ENCODE measurements around the gene NRM. TPM values are rescaled to one million over a fixed set of nuclear protein-coding genes. Genes with fewer than 3 reads are reported as not detected.
A peak's percentile ranks its signal among the peaks of the same experiment; 100 is the strongest.
"Not testable (repeated sequence)": the region's sequence is repeated elsewhere in the genome, so short reads cannot be mapped to it uniquely, and the experiment has no call there.

NRM gene
- total RNA-seq, 1 experiment from 2014 or later, result 36.3 TPM

- peak; percentile 71 for DNase-seq (ENCODE audit: low read depth)
These were observed 30.0 kb upstream of the NRM start for GRCh38 chr6:30720738-30721197.

- peak; percentile 100 for DNase-seq (ENCODE audit: low read depth)
These were observed 29.3 kb upstream of the NRM start, which contains the start of gene TUBB for GRCh38 chr6:30719791-30720737. Gene TUBB (plus strand): TSS chr6:30720352. CDS start chr6:30720507, 155 bp downstream.

- DNase-seq (ENCODE audit: low read depth), result no peak
These were observed 28.6 kb upstream of the NRM start for GRCh38 chr6:30719356-30719755.

GRCh38 chr6:30717845-30718720, 27.3 kb upstream of the NRM start:
- not testable (repeated sequence) for DNase-seq (ENCODE audit: low read depth)

- DNase-seq (ENCODE audit: low read depth), result peak; percentile 100
These were observed 26.5 kb upstream of the NRM start, which contains the start of gene MDC1 for GRCh38 chr6:30717129-30717844. Gene MDC1 (minus strand): TSS chr6:30717281. CDS start chr6:30715175, 2,106 bp downstream.

GRCh38 chr6:30716879-30717128, 26.0 kb upstream of the NRM start:
- no peak for DNase-seq (ENCODE audit: low read depth)

GRCh38 chr6:30714263-30714662, 23.5 kb upstream of the NRM start:
- DNase-seq (ENCODE audit: low read depth), result no peak

GRCh38 chr6:30712441-30712945, 21.7 kb upstream of the NRM start:
- no peak for DNase-seq (ENCODE audit: low read depth)

- no peak for DNase-seq (ENCODE audit: low read depth)
These were observed 21.1 kb upstream of the NRM start for GRCh38 chr6:30711758-30712380.

- no peak for DNase-seq (ENCODE audit: low read depth)
These were observed 18.5 kb upstream of the NRM start for GRCh38 chr6:30709101-30709868.

GRCh38 chr6:30707281-30707850, 16.6 kb upstream of the NRM start:
- DNase-seq (ENCODE audit: low read depth), result no peak

- no peak for DNase-seq (ENCODE audit: low read depth)
These were observed 14.8 kb upstream of the NRM start for GRCh38 chr6:30705620-30706019.

GRCh38 chr6:30703821-30704220, 13.0 kb upstream of the NRM start:
- no peak for DNase-seq (ENCODE audit: low read depth)

GRCh38 chr6:30703011-30703410, 12.2 kb upstream of the NRM start:
- no peak for DNase-seq (ENCODE audit: low read depth)

GRCh38 chr6:30700340-30700739, 9.6 kb upstream of the NRM start:
- DNase-seq (ENCODE audit: low read depth), result no peak

GRCh38 chr6:30696432-30696831, 5.6 kb upstream of the NRM start:
- no peak for DNase-seq (ENCODE audit: low read depth)

- DNase-seq (ENCODE audit: low read depth), result peak; percentile 48
These were observed 544 bp upstream of the NRM start for GRCh38 chr6:30691208-30691847.

- DNase-seq (ENCODE audit: low read depth), result no peak
These were observed 799 bp downstream of the NRM start for GRCh38 chr6:30689985-30690384.

Measured in M059J (cell line).